A673 (cell line): Measurements from ENCODE around the gene PF4V1. TPM values are rescaled to one million over a fixed set of nuclear protein-coding genes. Genes with fewer than 3 reads are reported as not detected.

Experiments
- BruUV-seq: library from RNA; stranded (reverse); fragments of 400-500 nt; replicated peaks from 2 replicates; lab custom pipeline; 2021; lab: Mats Ljungman, UMichigan
- CTCF ChIA-PET: fragments of 300-600 bp; sonication (Branson Sonifier 250); formaldehyde crosslinking; loops from one replicate; lab custom pipeline; 2022; ENCODE audit warnings: antibody characterized with exemption; lab: Charles Lee
- POLR2A ChIA-PET: fragments of 300-600 bp; sonication (Branson Sonifier 250); formaldehyde crosslinking; loops from one replicate; lab custom pipeline; 2022; ENCODE audit warnings: antibody characterized with exemption; ENCODE audit not compliant: low non-redundant PET; lab: Charles Lee
- DNase-seq: peaks from one replicate; pipeline ENCODE4 v3.0.0-alpha.2; 2015; ENCODE audit warnings: low spot score
- H3K27ac ChIP-seq: fragments of 200-600 bp; sonication (generic); 2 replicates; pipeline ENCODE4 v1.5.1; 2016; ENCODE audit warnings: mixed run types, low read depth, mild to moderate bottlenecking, mixed read lengths, antibody characterized with exemption, low read length; ENCODE audit not compliant: poor library complexity, severe bottlenecking
- H3K27me3 ChIP-seq: fragments of 200-600 bp; sonication (generic); replicated peaks from 2 replicates; pipeline ENCODE4 v1.6.1; 2017; ENCODE audit warnings: mixed run types, low read depth, mild to moderate bottlenecking, mixed read lengths, antibody characterized with exemption, low read length; ENCODE audit not compliant: insufficient read depth, poor library complexity
- H3K36me3 ChIP-seq: fragments of 200-600 bp; sonication (generic); 2 replicates; pipeline ENCODE4 v1.6.1; 2016; ENCODE audit warnings: mixed run types, mild to moderate bottlenecking, mixed read lengths, antibody characterized with exemption, low read length; ENCODE audit not compliant: insufficient read depth, poor library complexity, severe bottlenecking
- H3K4me1 ChIP-seq: fragments of 200-600 bp; sonication (generic); 2 replicates; pipeline ENCODE4 v1.6.1; 2017; ENCODE audit warnings: mixed run types, mild to moderate bottlenecking, mixed read lengths, antibody characterized with exemption, low read length; ENCODE audit not compliant: insufficient read depth, poor library complexity, severe bottlenecking
- H3K4me3 ChIP-seq: fragments of 200-600 bp; sonication (generic); 2 replicates; pipeline ENCODE4 v1.5.1; 2016; ENCODE audit warnings: low read depth, mixed run types, mild to moderate bottlenecking, mixed read lengths, low read length; ENCODE audit not compliant: poor library complexity, severe bottlenecking
- H3K9me3 ChIP-seq: fragments of 200-600 bp; sonication (generic); 2 replicates; pipeline ENCODE4 v1.6.1; 2016; ENCODE audit warnings: mixed run types, low read depth, mild to moderate bottlenecking, mixed read lengths, antibody characterized with exemption, low read length; ENCODE audit not compliant: poor library complexity, severe bottlenecking
- CTCF ChIP-seq: fragments of 300-800, 200-600 bp; sonication (generic); conservative IDR thresholded peaks from 2 replicates; pipeline ENCODE4 v1.5.1; 2017; ENCODE audit warnings: low read depth, mild to moderate bottlenecking, antibody characterized with exemption, low read length, moderate library complexity, mixed read lengths
- EZH2 ChIP-seq: fragments of 200-600 bp; sonication (generic); IDR thresholded peaks from 2 replicates; pipeline ENCODE4 v1.6.1; 2017; ENCODE audit warnings: borderline replicate concordance, low read depth, mild to moderate bottlenecking, mixed read lengths, antibody characterized with exemption, low read length; ENCODE audit not compliant: poor library complexity, severe bottlenecking
- intact Hi-C: fragments of 100-400 bp; cut with micrococcal nuclease; formaldehyde crosslinking; loops from one replicate; pipeline ENCODE4 v1.10.0; 2022; ENCODE audit not compliant: unreplicated experiment
- total RNA-seq: library from RNA; stranded (reverse); gene quantifications from 2 replicates; pipeline ENCODE4 v1.2.3, GENCODE V29; 2021

Gene PF4V1
- total RNA-seq, 1 experiment from 2014 or later, result not detected

- intact Hi-C loops, result no loop called here
- no peak for DNase-seq
- BruUV-seq, result no TSS peak
- Histone ChIP-seq H3K27me3 (no peaks in the 10 kb centered on the region), H3K9me3 (no peaks in the 10 kb centered on the region), H3K4me1 (no peaks in the 10 kb centered on the region), H3K27ac (no peak overlapping the region), H3K36me3 (no peaks in the 10 kb centered on the region), H3K4me3 (no peak overlapping the region)
- CTCF ChIA-PET, result no interaction called here
- TF ChIP-seq EZH2 (no peak), CTCF (no peak)
- POLR2A ChIA-PET, result no interaction called here
These were observed 35.8 kb upstream of the PF4V1 start for GRCh38 chr4:73817341-73817740.

- Histone ChIP-seq H3K36me3 (no peaks in the 10 kb centered on the region), H3K4me3 (no peak overlapping the region), H3K27ac (no peak overlapping the region), H3K4me1 (no peaks in the 10 kb centered on the region), H3K27me3 (no peaks in the 10 kb centered on the region), H3K9me3 (no peaks in the 10 kb centered on the region)
- POLR2A ChIA-PET, result no interaction called here
- TF ChIP-seq CTCF (no peak), EZH2 (no peak)
- no TSS peak for BruUV-seq
- intact Hi-C loops, result no loop called here
- CTCF ChIA-PET, result no interaction called here
- DNase-seq, result no peak
These were observed 31.8 kb upstream of the PF4V1 start for GRCh38 chr4:73821325-73821724.

DNA sequence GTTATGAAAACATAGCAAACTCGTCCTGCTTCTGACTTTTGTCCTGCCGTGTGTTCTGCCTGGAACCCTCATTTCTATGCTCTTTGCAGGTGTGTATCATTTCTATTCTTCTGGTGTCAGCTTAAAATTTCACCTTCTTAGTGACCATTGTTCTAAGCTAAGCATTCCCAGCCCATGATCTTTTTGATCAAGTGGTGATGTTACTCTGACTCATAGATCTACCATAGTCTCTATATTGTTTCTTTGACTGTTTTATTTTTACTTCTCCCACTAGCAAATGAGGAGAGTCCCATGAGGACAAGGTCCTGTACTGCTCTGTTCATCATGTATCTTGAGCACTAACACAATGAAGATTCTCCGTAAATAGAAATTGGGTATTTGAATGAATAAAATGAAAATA, 30.7 kb upstream of the PF4V1 start:
- intact Hi-C loops, result no loop called here
- ChIA-PET POLR2A (no interaction called here), CTCF (no interaction called here)
- H3K27me3 ChIP-seq, result no peaks in the 10 kb centered on the region
- H3K9me3 ChIP-seq, result no peaks in the 10 kb centered on the region
- no peak overlapping the region for H3K4me3 ChIP-seq
- no TSS peak for BruUV-seq
- no peak overlapping the region for H3K27ac ChIP-seq
- no peaks in the 10 kb centered on the region for H3K4me1 ChIP-seq
- no peaks in the 10 kb centered on the region for H3K36me3 ChIP-seq
- no peak for TF ChIP-seq EZH2
- TF ChIP-seq CTCF, result no peak
- DNase-seq, result no peak
